ENCODE measurements around the gene ADCY2.
A peak's percentile ranks its signal among the peaks of the same experiment; 100 is the strongest.

Gene ADCY2

GRCh38 chr5:7456206-7456605 lies 60.3 kb downstream of the ADCY2 start:
- no peak for TF ChIP-seq CTCF (IDR thresholded peaks at IDR 0.05; ENCODE audit: control insufficient read depth, extremely low read depth, insufficient read depth)
- H3K4me3 ChIP-seq (ENCODE audit: low read depth, low read length) = no peak overlapping the region
- DNase-seq (ENCODE audit: low read depth) = no peak

- DNase-seq (ENCODE audit: low read depth) = no peak
- TF ChIP-seq CTCF (IDR thresholded peaks at IDR 0.05; ENCODE audit: control insufficient read depth, extremely low read depth, insufficient read depth) = no peak
- no peak overlapping the region for H3K4me3 ChIP-seq (ENCODE audit: low read depth, low read length)
Observed at GRCh38 chr5:7461371-7461770, 65.4 kb downstream of the ADCY2 start.

GRCh38 chr5:7462758-7463157 lies 66.8 kb downstream of the ADCY2 start:
- H3K4me3 ChIP-seq (ENCODE audit: low read depth, low read length) = no peak overlapping the region
- DNase-seq (ENCODE audit: low read depth) = no peak
- no peak for TF ChIP-seq CTCF (IDR thresholded peaks at IDR 0.05; ENCODE audit: control insufficient read depth, extremely low read depth, insufficient read depth)

- DNase-seq (ENCODE audit: low read depth) = no peak
- TF ChIP-seq CTCF (IDR thresholded peaks at IDR 0.05; ENCODE audit: control insufficient read depth, extremely low read depth, insufficient read depth) = peak; percentile 42
- no peak overlapping the region for H3K4me3 ChIP-seq (ENCODE audit: low read depth, low read length)
Observed at GRCh38 chr5:7464182-7464581, 68.2 kb downstream of the ADCY2 start.

GRCh38 chr5:7467179-7467578 lies 71.2 kb downstream of the ADCY2 start:
- no peak for TF ChIP-seq CTCF (IDR thresholded peaks at IDR 0.05; ENCODE audit: control insufficient read depth, extremely low read depth, insufficient read depth)

GRCh38 chr5:7468742-7469141 lies 72.8 kb downstream of the ADCY2 start:
- no peak for TF ChIP-seq CTCF (IDR thresholded peaks at IDR 0.05; ENCODE audit: control insufficient read depth, extremely low read depth, insufficient read depth)
- no peak overlapping the region for H3K4me3 ChIP-seq (ENCODE audit: low read depth, low read length)
- no peak for DNase-seq (ENCODE audit: low read depth)

More at GRCh38 chr5:7467179-7467578, 71.2 kb downstream of the ADCY2 start:
- no peak overlapping the region for H3K4me3 ChIP-seq (ENCODE audit: low read depth, low read length)
- DNase-seq (ENCODE audit: low read depth) = no peak

- no peak for DNase-seq (ENCODE audit: low read depth)
- no peak for TF ChIP-seq CTCF (IDR thresholded peaks at IDR 0.05; ENCODE audit: control insufficient read depth, extremely low read depth, insufficient read depth)
- H3K4me3 ChIP-seq (ENCODE audit: low read depth, low read length) = no peak overlapping the region
Observed at GRCh38 chr5:7471710-7472109, 75.8 kb downstream of the ADCY2 start.
